Measurements from ENCODE around the gene ALG1L2.
"Not testable (repeated sequence)": the region's sequence is repeated elsewhere in the genome, so short reads cannot be mapped to it uniquely, and the experiment has no call there.

ALG1L2 gene

DNA sequence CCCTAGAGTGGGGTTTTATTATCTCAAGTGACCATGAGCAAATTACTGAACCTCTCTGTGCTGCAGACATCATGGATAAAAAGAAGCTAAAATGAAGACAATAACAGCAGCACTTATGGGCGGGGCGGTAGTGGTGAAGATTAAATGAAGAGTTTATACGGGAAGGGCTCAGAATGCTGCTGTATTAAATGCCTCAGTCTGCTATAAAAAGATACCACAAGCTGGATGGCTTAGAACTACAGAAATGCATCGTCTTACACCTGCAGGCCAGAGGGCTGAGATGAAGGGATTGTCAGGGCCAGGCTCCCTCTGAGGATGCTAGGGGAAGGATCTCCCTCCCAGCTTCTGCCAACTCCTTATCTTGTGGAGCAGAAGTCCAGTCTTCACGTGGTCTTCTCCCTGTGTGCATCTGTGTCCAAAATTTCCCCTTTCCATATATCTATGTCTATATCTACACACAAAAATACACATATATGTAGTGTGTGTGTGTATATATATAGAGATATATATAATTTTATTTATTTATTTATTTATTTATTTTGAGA, 2.9 kb downstream of the ALG1L2 start:
- no peak for TF ChIP-seq POLR2AphosphoS5 (IDR thresholded peaks at IDR 0.05; ENCODE audit: low read depth, low read length)
- no peak for TF ChIP-seq POLR2A (IDR thresholded peaks at IDR 0.05; ENCODE audit: low read depth, low read length)
- TF ChIP-seq TAF1 (IDR thresholded peaks at IDR 0.05; ENCODE audit: borderline replicate concordance, low read depth, low read length), result no peak
- FAIRE-seq (no peak), DNase-seq (ENCODE audit: insufficient read length) (no peak)

DNA sequence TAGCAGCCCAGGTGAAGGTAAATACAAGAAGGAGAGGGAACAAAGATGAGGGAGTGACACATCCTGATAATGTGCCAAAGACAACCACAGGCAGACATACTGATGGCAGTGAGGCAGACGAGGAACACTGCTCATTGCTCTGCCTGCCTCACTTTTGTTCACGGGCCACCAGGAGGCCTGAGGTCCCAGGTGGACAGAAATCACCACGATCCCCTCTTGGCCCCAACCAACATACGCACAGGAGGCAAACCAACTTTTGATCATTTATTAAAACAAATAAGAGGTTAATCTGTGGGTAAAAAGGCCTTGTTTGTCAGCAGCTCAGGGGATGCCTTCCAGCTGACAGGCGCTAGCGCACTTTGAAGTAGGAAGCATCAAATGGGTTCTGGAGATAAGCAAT, 4.2 kb downstream of the ALG1L2 start:
- FAIRE-seq, result no peak

DNA sequence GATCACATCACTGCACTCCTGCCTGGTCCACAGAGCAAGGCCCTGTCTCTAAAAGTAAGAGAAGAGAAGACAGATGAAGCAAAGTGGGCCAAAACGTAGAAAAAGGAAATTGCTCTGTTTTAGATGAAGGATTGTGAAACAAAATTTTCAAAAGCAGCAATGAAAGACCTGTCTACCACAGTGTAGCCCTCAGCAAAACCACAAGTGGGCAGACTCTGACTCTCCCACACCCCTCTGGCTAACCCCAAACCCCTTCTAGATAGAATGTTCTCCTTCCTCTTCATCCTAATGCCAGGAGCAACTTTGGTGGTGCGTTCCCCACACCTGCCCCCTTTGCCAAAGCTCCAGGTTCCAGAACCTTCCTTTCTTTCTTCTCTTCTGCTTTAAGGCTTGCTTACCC, 5.0 kb downstream of the ALG1L2 start:
- FAIRE-seq; DNase-seq (ENCODE audit: insufficient read length): not testable (repeated sequence)

More for the DNA sequence above, 4.2 kb downstream of the ALG1L2 start:
- TF ChIP-seq TAF1 (IDR thresholded peaks at IDR 0.05; ENCODE audit: borderline replicate concordance, low read depth, low read length) (no peak), POLR2A (IDR thresholded peaks at IDR 0.05; ENCODE audit: low read depth, low read length) (no peak), POLR2AphosphoS5 (IDR thresholded peaks at IDR 0.05; ENCODE audit: low read depth, low read length) (no peak)
- DNase-seq (ENCODE audit: insufficient read length), result no peak

DNA sequence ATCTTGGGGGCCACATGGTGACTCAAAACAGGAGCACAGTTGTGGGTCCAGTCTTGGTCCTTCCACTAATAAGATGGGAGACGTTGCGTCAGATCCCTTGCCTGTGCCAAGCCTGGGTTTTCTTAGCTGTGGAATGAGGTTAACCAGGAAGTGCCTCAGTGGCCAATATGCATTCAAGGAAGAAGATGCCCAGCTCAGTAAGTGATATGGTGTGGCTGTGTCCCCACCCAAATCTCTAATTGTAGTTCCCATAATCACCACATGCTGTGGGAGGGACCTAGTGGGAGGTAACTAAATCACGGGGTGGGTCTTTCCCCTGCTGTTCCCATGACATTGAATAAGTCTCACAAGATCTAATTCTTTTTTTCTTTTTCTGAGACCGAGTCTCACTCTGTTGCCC, 6.4 kb downstream of the ALG1L2 start:
- no peak for FAIRE-seq
- no peak for TF ChIP-seq POLR2AphosphoS5 (IDR thresholded peaks at IDR 0.05; ENCODE audit: low read depth, low read length)
- TF ChIP-seq TAF1 (IDR thresholded peaks at IDR 0.05; ENCODE audit: borderline replicate concordance, low read depth, low read length), result no peak
- no peak for TF ChIP-seq POLR2A (IDR thresholded peaks at IDR 0.05; ENCODE audit: low read depth, low read length)
- DNase-seq (ENCODE audit: insufficient read length), result no peak

DNA sequence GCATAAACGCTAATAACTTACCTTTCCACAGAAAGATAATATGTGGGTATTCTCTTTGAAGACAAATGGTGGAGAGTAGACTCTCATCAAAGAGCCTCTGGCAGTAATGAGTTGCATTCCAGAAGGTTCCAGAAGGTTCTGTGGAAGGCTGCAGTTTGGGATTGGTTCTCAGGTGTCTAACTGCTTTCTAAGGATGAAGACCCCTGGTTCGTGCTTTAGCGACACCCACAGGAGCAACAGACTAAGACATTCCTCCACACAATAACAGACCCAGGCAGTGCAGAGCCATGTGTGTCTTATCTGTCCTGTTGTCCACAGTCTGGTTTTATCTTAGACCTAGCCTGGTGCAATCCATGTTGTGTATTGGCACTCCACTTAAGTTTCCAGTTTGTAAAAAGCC, 9.1 kb downstream of the ALG1L2 start:
- FAIRE-seq; DNase-seq (ENCODE audit: insufficient read length): not testable (repeated sequence)

DNA sequence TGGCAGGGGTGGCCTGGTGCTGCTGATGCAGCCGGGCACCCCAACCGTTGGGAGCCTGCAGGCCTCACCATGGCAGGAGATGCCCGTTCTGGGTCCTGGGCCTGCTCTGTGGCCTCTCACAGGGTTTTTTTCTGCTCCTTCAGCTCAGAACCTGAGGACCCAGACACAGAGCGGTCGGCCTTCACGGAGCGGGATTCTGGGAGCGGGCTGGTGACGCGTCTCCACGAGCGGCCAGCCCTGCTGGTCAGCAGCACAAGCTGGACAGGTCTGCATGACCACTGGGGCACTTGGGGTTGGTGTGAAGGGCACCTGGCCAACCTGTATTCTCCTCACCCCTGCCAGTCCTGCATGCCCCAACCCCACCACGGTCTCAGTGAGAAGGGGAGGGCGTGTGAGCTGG, 10.3 kb downstream of the ALG1L2 start:
- DNase-seq (ENCODE audit: insufficient read length) (no peak), FAIRE-seq (no peak)
- TF ChIP-seq POLR2A (IDR thresholded peaks at IDR 0.05; ENCODE audit: low read depth, low read length), result no peak
- no peak for TF ChIP-seq POLR2AphosphoS5 (IDR thresholded peaks at IDR 0.05; ENCODE audit: low read depth, low read length)
- TF ChIP-seq TAF1 (IDR thresholded peaks at IDR 0.05; ENCODE audit: borderline replicate concordance, low read depth, low read length), result no peak

DNA sequence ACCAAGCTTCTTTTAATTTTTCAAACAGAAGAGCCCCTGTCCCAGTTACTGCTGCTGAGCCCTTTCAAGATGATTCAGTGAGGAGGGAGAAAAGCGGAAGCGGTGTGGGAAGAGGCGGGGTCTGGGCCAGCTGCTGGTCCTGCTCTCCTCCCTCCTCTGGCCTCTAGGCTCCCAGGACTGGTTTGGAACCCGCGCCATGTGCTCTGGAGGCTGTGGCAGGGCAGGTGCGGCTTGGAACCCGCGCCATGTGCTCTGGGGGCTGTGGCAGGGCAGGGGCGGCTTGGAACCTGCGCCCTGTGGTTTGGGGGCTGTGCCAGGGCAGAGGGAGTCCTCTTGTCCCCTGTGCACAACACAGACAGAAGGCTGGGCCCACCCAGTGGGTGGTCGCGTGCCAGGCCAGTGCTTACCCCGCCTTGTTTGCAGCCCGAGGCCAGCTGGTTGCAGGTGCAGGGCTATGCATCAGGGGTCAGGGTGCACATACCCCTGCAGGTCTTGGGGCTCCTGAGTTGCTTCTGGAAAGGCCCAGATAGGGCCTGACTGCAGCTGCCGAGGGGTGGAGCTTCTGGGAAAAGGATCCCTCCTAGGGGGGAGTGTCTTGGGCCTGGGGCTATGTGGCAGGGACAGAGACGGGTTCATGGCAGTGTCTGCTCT, 12.2 kb downstream of the ALG1L2 start:
- DNase-seq (ENCODE audit: insufficient read length) (peak; percentile 35), FAIRE-seq (no peak)

DNA sequence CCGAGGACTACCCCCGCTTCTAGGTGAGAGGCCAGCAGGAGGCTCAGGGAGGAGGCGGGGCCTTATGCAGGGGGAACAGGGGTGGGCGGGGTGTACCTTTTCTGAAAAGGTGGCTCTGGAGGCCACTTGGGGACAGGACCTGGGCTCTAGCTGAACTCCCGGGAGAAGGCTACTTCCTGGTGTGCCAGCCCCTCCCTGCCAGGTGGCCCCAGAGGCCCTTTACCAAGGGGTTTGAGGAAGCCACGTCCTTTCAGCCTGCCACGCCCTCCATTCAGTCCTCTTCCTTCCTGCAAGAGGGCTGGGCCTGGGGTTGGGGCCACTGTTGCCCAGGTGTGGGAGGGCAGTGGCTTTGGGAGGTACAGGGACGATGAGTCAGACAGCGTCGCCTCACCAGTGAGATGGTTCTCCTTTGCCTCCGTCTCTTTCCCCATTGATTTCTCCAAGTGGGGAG, 12.9 kb downstream of the ALG1L2 start:
- DNase-seq (ENCODE audit: insufficient read length); FAIRE-seq: not testable (repeated sequence)

More for the DNA sequence above, 12.2 kb downstream of the ALG1L2 start:
- TF ChIP-seq TAF1 (IDR thresholded peaks at IDR 0.05; ENCODE audit: borderline replicate concordance, low read depth, low read length) (no peak), POLR2AphosphoS5 (IDR thresholded peaks at IDR 0.05; ENCODE audit: low read depth, low read length) (no peak), POLR2A (IDR thresholded peaks at IDR 0.05; ENCODE audit: low read depth, low read length) (no peak)

DNA sequence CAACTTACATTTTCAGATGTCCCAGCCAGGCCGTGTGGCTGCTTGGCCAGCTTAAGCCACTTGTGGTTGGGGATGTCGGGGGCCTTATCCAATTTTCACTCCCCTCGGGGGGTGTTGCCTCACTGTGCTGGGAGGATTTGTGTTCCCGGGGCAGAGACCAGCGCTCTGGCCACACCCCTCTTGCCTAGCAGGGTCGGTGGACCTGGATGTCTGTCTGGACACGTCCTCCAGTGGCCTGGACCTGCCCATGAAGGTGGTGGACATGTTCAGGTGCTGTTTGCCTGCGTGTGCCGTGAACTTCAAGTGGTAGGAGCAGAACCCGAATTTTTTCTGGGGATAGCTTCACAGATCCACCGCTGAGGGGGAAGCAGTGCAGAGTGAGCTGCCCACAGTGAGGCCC, 14.2 kb downstream of the ALG1L2 start:
- not testable (repeated sequence) for DNase-seq (ENCODE audit: insufficient read length); FAIRE-seq

DNA sequence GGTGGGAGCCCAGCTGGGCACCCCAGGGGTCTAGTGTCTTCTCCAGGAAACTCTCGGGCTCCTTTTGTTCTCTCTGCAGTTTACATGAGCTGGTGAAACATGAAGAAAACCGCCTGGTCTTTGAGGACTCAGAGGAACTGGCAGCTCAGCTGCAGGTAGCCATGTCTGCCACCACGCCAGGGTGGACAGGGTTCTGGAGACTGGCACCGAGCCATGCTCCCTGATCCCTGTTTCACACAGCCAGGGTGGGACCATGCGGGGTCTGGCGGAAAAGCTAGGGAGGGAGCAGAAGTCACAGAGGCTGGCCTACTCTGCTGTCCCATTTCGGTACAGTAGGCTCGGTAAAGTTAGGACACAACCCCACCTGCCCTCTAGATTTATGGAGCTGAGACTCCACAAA, 15.5 kb downstream of the ALG1L2 start:
- not testable (repeated sequence) for FAIRE-seq; DNase-seq (ENCODE audit: insufficient read length)

DNA sequence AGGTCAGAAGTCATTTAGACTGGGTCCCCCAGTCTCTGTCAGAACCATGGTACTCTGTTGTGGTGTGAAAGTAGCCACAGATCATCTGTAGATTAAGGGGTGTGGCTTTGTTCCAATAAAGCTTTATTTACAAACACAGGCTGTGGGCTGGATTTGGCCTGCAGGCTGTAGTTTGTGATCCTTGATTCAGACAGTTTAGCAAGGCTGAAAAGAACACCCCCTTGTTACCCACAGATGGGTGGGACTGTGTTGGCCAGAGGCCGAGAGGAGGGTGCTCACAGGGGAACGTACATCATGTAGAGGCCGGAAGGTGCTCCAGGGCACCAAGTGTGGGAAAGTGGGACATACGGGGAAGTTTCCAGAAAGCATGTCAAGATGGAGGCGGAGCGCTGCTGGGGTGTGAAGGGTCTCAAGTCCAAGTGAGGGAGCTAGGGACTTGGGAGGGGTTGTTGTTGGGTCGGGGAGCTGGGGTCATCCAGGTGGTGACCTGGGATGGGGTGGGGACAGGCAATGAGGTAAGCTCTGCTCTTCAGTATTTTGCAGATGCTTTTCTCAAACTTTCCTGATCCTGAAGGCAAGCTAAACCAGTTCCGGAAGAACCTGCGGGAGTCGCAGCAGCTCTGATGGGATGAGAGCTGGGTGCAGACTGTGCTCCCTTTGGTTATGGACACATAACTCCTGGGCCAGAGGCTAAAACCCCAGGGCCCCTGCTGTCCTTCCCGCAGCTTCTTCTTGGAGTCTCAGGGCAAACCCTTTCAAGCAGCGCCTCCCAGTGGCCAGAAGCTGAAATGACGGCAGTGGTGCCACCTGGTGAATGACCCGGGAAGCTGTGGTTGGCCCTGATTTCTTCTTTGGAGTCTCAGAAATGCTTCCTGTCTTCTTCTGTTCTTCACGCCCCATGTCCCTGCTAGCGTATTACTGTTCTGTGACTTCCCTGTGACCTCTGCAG, 16.3 kb downstream of the ALG1L2 start:
- not testable (repeated sequence) for DNase-seq (ENCODE audit: insufficient read length); FAIRE-seq

DNA sequence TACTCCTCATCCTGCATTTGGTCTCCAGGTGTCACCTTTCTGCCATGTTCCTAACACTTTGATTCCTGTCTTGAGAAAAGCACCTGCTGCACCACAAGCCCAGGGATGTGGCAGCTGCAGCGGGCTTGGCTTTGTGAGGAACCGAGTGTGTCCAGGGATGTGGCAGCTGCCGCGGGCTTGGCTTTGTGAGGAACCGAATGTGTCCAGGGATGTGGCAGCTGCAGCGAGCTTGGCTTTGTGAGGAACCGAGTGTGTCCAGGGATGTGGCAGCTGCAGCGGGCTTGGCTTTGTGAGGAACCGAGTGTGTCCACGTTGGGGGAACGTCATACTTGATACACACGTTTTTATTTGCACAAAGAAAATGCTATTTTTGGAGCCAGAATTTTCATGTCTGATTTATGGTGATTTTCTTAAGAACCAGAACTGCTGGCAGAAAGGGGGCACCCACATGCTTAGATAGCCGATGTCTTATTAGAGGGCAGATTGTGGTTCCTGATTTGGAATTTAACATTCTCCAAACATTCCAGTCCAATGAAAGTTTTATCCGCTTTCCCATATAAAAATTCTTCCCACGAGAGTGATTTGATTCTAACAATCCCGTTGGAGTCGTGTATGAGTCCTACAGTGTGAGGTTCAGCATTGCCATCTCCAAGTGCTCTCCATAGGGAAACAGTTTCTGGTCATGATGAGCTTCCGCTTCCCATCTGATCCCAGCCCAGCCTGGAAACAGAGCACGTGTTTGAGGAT, 17.2 kb downstream of the ALG1L2 start:
- FAIRE-seq; DNase-seq (ENCODE audit: insufficient read length): not testable (repeated sequence)

DNA sequence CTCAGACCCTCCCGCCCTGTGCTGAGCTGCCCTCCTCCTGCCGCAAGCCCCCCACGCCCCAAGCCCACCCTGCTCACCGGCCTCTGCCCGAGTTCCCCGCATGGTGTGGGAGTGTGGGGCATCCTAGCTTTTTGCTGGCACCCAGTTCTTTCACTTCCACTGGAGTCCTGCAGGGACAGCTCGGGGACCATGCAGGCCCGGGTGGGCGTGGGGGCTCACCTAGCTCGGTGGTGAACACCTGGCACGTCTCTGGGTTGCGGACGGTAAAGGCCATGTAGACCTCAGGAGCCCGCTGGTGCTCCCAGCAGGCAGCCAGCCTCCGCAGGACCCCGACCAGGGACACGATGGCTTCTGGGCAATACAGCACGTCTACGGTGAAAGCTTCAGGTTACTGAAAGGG, 20.9 kb downstream of the ALG1L2 start:
- FAIRE-seq; DNase-seq (ENCODE audit: insufficient read length): not testable (repeated sequence)

DNA sequence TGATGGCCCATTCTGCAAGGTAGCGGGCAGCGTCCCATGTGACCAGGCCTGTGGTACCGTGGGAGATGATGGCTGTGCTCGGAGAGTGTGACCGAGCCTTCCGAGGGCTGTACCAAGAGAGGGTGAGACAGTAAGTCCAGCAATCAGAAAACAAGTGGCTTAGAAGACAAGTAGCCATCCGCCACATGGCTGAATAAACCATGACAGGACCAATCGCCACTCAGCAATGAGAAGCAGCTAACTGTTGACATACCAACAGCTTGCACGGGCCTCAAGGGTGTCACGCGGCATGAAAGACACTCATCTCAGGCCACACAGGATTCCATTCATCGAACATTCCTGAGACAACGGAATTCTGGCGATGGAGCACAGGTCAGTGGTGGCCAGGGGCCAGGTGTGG, 22.6 kb downstream of the ALG1L2 start:
- FAIRE-seq; DNase-seq (ENCODE audit: insufficient read length): not testable (repeated sequence)

DNA sequence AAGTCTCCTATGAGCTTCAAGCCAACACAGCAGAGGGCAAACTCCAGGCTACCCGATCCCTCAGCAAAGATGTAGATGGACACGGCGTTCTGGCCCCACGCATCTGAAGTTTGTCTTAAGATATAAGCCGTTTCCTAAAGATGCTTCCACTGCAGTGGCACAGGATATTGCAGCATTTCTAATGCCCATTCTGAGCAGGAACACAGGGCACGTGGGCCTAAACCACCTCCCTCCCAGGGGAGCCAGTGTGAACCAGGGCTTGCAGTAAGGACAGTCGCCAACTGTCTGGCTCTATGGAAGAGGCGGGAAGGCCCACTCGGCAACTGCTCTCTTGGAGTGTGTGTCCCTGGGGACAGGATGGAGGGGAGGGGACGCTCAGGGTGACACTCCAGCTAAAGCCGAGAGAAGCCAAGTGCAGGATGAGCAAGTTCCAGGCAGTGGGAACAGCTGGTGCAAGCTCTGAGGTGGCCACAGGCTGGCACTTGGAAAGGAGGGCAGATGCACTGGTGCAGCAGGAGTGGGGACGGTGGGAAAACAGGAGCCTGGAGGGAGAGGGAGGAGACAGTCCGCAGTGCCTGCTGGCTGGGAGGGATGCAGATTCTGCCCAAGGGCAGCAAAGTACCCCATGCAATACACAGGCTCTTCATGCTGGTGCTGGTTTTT, 25.8 kb downstream of the ALG1L2 start:
- FAIRE-seq, result not testable (repeated sequence)

DNA sequence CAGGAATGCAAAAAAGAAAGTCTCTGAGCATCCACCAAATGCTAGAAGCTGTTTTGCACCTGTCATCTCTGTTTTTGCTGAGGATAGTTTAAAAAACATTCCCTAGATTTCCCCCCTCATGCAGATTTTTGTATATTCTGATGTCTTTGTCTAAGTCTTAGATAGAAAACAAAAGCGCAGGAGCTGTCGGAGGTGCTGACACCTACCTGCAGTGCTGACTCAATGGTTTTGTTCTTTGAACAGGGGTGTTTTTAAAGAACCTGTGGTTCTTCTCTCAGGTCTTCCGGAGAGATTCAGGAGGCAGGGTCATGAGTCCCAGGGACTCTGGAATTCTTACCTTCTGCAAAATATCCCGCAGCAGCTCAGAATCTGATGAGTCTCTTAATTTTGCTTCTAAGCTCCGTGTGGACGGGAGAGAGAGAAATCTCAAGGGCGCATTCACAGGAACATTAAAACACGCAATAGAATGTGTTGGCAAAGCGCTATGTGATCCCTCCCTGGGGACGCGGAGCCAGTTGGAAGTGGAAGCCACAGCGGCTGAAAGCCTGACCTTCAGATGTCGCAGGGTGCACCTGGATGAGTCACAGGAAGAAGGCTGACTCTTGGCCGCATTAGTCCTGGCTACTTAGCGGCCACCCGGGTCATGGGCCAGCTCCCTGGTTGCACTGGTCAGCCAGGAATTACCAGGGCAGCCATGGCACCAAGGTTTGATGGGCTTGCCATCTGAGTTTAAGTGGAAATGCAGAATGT, 27.4 kb downstream of the ALG1L2 start:
- DNase-seq (ENCODE audit: insufficient read length); FAIRE-seq: not testable (repeated sequence)

More for the DNA sequence above, 25.8 kb downstream of the ALG1L2 start:
- not testable (repeated sequence) for DNase-seq (ENCODE audit: insufficient read length)

All from GM12892 (cell line).